ENCODE results near the gene RASGEF1B.

Gene RASGEF1B

DNA sequence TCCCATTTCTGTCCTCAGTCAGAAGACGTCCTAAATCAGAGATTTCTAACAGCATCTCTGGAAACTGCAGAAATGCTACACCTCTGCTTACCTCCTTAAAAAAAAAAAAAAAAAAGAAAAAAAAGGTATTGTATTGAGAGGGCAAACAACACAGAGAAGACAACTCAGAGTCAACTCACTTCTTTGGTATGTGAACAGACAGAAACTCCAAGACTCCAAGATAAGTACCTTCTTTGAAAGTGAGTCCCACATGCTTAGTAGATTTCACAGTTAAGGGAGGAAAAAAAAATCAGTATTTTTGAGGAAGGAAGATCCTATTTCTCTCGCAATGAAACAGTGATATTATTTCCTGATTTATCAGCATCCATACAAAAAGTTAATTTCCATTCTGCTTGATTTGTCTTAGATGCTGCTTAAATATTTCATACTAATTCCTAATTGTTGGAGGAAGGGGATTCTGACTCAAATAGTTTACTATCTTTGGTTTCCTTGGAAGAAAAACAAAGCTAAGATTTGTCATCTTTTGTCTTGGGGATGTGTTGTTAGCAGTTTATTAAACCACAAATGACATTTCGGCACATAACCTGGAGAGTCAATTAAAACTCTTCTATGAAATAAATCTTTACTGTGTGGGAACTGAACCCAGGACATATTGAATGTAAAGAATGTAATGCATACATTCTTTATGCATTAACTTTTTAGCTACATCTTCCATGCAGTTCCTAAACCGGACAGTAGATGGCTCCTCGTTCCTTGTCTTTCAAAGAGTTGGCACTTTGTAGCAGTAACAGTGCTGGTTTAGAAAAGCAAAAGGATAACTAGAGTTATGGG lies 4.7 kb downstream of the RASGEF1B start:
- TF ChIP-seq, protein P1, sequence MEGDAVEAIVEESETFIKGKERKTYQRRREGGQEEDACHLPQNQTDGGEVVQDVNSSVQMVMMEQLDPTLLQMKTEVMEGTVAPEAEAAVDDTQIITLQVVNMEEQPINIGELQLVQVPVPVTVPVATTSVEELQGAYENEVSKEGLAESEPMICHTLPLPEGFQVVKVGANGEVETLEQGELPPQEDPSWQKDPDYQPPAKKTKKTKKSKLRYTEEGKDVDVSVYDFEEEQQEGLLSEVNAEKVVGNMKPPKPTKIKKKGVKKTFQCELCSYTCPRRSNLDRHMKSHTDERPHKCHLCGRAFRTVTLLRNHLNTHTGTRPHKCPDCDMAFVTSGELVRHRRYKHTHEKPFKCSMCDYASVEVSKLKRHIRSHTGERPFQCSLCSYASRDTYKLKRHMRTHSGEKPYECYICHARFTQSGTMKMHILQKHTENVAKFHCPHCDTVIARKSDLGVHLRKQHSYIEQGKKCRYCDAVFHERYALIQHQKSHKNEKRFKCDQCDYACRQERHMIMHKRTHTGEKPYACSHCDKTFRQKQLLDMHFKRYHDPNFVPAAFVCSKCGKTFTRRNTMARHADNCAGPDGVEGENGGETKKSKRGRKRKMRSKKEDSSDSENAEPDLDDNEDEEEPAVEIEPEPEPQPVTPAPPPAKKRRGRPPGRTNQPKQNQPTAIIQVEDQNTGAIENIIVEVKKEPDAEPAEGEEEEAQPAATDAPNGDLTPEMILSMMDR (IDR thresholded peaks at IDR 0.05; ENCODE audit: control extremely low read depth, extremely low read depth, low read depth, missing control alignments) = peak; percentile 89
- POLR2A ChIA-PET = no interaction called here
- CTCF ChIA-PET = interaction anchor here (0.6 to 4.6 kb wide), 54 partner anchors 9 to 818 kb away, joined by 3 to 90 read pairs (median 4); no protein-coding TSS in a partner anchor
- peak; percentile 44 for DNase-seq (ENCODE audit: extremely low spot score)

DNA sequence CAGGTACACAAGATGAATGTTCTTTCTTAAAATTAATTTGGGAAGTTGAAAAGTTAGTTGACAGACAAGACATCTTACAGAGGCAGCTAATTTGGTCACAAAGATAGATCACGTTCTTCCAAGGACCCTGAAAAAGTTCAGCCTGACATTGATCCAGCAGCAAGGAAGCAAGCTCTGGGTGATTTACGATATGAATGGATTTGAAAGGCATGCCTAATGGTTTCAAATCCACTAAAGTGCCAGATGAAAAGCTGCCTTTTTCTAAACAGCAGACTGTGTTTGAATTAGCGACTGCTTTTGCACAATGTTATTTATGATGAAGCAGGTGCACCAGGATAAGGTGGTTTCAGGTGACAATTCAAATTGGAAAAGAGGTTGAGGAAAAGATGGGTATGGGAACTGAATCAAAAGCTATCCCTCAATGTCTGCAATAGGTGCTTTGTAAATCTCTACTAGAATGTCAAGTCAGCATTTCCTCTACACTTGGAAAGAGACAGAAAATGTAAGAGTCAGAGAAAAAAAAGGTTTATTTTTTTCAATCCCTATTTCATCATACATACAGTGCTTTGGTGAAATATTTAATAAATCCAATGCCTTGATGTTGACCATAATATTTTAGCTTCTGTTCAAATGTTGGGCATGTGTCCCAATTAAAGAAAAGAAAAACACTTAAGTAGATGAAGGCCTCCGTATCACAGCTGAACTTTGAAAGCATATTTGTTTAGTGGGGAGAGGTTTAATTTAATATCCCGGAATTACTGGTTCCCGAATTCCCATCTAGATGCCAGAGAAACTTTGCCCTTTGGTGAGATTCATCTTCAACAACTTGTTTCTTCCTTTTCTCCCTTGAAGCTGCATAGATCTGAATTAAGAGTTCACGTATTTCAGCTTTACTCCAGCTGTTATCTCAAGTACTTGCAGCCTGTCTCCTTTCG lies 6.0 kb downstream of the RASGEF1B start:
- no peak for DNase-seq (ENCODE audit: extremely low spot score)
- ChIA-PET POLR2A (no interaction called here), CTCF (interaction anchor here (0.6 to 4.6 kb wide), 10 partner anchors 9 to 802 kb away, joined by 3 to 90 read pairs (median 4); no protein-coding TSS in a partner anchor)
- TF ChIP-seq, protein P1 (IDR thresholded peaks at IDR 0.05; ENCODE audit: control extremely low read depth, extremely low read depth, low read depth, missing control alignments) = no peak

GRCh38 chr4:81460834-81461233 lies 10.9 kb downstream of the RASGEF1B start:
- CTCF ChIA-PET = interaction anchor here (1.2 kb wide), 1 partner anchor 383 kb away, joined by 3 read pairs; no protein-coding TSS in a partner anchor
- POLR2A ChIA-PET = no interaction called here
- no peak for DNase-seq (ENCODE audit: extremely low spot score)
- TF ChIP-seq, protein P1 (IDR thresholded peaks at IDR 0.05; ENCODE audit: control extremely low read depth, extremely low read depth, low read depth, missing control alignments) = no peak

DNA sequence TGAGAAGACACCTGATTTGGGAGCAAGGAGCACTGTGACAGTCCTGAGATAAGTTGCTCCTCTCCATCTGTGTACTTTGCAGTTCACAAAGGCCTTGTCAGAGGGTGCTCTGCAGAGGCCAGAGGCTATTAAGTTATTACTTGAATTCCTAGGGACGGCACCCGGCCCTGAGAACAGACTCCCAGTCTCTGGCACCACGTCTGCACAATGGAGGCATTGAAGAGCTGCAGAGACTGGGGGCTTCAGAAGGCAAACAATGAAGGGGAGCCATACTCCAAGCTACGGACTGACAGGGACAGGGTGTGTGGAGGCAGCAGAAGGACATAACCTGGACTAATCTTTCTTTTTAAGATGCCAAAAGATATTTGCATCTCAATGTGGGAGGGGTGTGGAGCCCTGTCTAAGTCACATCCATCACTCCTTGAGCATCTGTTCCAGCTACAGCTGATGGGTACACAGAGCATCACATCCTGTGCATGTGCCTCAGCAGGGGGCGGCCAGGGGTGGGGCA lies 11.5 kb downstream of the RASGEF1B start:
- ChIA-PET CTCF (interaction anchor here (1.2 kb wide), 1 partner anchor 384 kb away, joined by 3 read pairs; no protein-coding TSS in a partner anchor), POLR2A (no interaction called here)
- TF ChIP-seq, protein P1 (IDR thresholded peaks at IDR 0.05; ENCODE audit: control extremely low read depth, extremely low read depth, low read depth, missing control alignments) = no peak
- no peak for DNase-seq (ENCODE audit: extremely low spot score)

GRCh38 chr4:81459228-81459627 lies 12.5 kb downstream of the RASGEF1B start:
- TF ChIP-seq, protein P1 (IDR thresholded peaks at IDR 0.05; ENCODE audit: control extremely low read depth, extremely low read depth, low read depth, missing control alignments) = no peak
- CTCF ChIA-PET = interaction anchor here (2.4 kb wide), 1 partner anchor 8 kb away, joined by 7 read pairs; no protein-coding TSS in a partner anchor
- POLR2A ChIA-PET = no interaction called here
- DNase-seq (ENCODE audit: extremely low spot score) = no peak
